Activated naive CD4-positive, alpha-beta T cell treated with anti-CD3 and anti-CD28 coated beads, Interleukin-2, amount 50 U/mL, for 24 hours (primary cell): ENCODE measurements around the gene CCDC171.
"Not testable (repeated sequence)": the region's sequence is repeated elsewhere in the genome, so short reads cannot be mapped to it uniquely, and the experiment has no call there.

Experiments used
- H3K27ac Mint-ChIP-seq: one replicate; pipeline ENCODE4 v1.8.0; 2021; ENCODE audit warnings: mild to moderate bottlenecking, mixed read lengths
- H3K27me3 Mint-ChIP-seq: one replicate; pipeline ENCODE4 v1.8.0; 2021; ENCODE audit warnings: mixed read lengths
- H3K36me3 Mint-ChIP-seq: one replicate; pipeline ENCODE4 v1.8.0; 2021; ENCODE audit warnings: mixed read lengths
- H3K4me1 Mint-ChIP-seq: one replicate; pipeline ENCODE4 v1.8.0; 2021; ENCODE audit warnings: mixed read lengths
- H3K4me3 Mint-ChIP-seq: one replicate; pipeline ENCODE4 v1.8.0; 2021; ENCODE audit warnings: mild to moderate bottlenecking, mixed read lengths
- H3K9me3 Mint-ChIP-seq: one replicate; pipeline ENCODE4 v1.8.0; 2021; ENCODE audit warnings: mixed read lengths

CCDC171 gene

DNA sequence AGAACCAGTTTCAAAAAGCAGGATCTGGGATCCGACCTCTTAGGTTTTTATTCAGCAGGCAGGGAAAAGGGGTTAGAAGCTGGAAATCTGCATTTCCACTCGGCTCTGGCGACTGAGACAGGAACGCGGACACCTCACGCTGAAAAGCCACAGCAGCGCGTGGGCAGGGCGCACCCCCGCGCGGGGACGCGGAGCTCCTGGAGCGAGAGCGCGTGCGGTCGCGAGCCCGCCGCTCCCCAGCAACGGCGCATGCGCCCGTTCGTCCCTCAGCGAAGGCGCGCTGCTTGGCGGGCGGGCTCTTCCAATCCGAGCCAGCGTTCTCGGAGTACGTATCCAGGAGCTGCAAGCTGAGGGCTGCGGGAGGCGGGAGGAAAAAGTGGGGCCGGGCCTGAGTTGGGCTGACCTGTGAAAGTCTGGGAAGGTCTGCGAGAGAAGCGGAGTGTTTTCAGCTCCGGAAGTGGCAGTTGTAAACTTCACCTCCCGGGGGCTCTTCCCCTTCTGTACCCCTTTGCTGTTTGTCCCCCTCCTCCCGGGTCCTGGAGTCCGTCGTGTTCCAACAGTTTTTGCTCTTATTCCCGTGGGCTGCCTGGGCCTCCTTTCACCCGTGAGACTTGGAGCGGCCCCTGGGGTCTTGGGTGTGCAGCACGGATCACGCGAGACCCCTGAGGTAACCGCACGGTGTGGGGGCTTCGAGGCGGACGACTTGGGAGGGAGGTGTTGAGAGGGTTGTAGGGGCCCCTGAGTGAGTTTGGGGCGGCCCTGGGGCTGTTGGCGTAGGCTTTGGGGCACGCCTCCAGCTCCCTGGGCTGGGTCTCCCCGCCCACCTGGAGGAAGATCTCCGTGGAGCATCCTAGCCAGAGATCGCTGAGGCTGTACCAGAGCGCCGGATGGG lies at the start of gene CCDC171:
TSS of gene CCDC171 (plus strand) at position 408 of the 892 bp plus-strand sequence. CDS start 11,046 bp downstream, outside the sequence.
- peak within 1 kb of the TSS; percentile 93 for H3K4me3 Mint-ChIP-seq
- H3K9me3 Mint-ChIP-seq: no peaks in the 10 kb centered on the region
- H3K4me1 Mint-ChIP-seq: peaks cover 11% of the 10 kb centered on the region
- no peaks in the 10 kb centered on the region for H3K27me3 Mint-ChIP-seq
- peak within 1 kb of the TSS; percentile 79 for H3K27ac Mint-ChIP-seq
- no peaks in the 10 kb centered on the region for H3K36me3 Mint-ChIP-seq

DNA sequence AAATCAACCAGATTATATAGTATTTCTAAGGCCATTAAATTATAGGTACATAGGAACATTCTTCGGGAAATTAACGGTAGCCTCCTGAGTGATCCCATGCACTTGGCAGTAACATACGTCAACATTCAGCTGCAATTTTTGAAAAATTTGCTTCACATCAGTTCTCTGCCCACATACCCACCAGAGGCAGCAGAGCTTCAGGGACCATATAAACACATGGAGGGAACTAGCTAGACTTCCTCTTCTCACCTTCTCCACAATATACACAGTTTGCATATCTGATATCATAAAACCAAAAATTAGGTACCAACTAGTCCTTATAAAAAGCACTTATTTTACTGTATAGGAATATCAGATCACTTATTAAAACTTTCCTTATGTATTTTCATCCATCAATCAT lies 46.9 kb upstream of the CCDC171 start:
- Mint-ChIP-seq H3K9me3 (no peaks in the 10 kb centered on the region), H3K4me3 (no peak overlapping the region), H3K27me3 (no peaks in the 10 kb centered on the region), H3K36me3 (peaks cover 19% of the 10 kb centered on the region), H3K27ac (no peak overlapping the region), H3K4me1 (peaks cover 63% of the 10 kb centered on the region)

DNA sequence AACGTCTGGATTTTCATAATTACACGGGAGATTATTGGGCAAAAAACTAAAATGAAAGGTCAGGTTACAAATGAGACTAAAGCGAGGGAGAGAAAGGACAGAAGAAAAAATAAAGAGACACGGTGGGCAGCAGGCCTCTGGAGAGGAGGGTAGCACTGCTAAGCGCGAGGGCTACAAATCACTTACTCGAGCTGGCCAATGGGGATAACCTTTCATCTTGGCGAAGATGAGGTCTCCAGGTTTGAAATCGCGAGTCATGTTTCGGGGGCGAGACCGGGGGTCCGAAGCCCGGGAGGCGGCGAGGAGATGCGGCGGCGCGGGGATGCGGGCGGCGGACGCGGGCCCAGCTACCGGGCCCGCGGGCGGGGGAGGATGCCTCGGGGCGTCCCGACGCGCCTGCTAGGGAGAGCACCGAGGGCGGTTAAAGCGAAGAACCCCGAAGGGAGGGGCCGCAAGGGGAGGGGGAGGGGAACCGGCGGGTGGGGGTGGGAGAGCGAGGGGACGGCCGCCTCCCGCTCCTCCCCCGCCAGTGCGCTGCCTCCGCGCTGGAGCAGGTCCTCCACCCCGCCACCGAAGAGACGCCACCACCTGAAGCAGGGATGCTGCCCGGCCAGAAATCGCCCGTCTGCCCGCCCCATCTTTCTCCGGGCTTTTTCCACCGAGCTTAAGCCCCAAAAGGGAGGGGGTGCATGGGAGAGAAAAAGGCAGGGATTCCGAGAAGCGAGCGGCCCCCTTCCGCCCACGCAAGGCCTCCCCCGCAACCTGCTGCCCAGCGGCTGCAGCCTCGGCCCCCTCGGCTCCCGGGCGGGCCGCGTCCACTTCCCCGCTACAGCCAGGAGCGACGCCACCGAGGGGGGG lies 42.7 kb upstream of the CCDC171 start:
- no peaks in the 10 kb centered on the region for H3K9me3 Mint-ChIP-seq
- peak overlapping the region; percentile 99 for H3K27ac Mint-ChIP-seq
- H3K4me1 Mint-ChIP-seq: peaks cover 69% of the 10 kb centered on the region

DNA sequence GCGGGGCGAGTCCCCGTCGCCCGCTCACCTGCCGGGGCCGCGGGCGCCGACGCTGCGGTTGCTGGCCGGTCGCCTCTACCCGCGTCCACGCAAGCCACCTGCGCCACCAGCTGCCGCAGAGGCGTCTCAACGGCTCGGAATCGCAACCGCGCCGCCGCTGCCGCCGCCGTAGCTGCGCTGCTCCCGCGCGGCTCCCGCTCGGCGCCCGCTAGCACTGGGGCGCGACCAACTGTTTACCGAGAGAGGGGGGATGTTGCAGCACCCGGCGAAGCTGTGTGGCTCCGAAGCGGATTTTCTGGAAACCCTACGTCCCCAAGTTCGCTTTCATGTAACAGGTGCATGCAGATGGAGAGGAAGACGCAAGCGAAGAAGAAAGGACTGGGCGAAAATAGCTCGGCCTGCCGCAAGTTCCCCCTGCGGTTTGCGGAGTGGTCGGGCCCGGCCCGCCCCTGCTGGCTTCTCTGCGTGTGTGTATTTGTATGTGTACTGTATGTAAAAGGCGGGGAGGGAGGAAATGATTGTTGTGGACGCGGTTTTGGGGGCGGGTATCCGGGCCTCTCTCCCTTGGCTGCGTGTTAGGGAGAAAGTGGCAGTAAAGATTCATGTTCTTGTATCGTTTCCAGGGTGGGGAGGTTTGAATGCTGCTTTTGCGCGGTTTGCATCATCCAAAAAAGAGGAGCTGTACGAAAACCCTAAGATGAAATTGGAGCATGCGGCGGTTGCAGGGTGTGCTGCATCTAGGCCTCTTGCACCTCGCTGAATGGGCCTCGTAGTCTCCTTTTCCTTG lies 41.9 kb upstream of the CCDC171 start, which contains the start of gene PSIP1:
TSS of gene PSIP1 (minus strand) at position 182 of the 787 bp plus-strand sequence. CDS start 782 bp downstream, outside the sequence.
- peak within 1 kb of the TSS; percentile 100 for H3K27ac Mint-ChIP-seq
- H3K9me3 Mint-ChIP-seq: no peaks in the 10 kb centered on the region
- peak within 1 kb of the TSS; percentile 98 for H3K4me3 Mint-ChIP-seq
- no peaks in the 10 kb centered on the region for H3K27me3 Mint-ChIP-seq
- peaks cover 65% of the 10 kb centered on the region for H3K4me1 Mint-ChIP-seq
- peaks cover 7% of the 10 kb centered on the region for H3K36me3 Mint-ChIP-seq

More for the DNA sequence above, 42.7 kb upstream of the CCDC171 start:
- Mint-ChIP-seq H3K4me3 (peak overlapping the region; percentile 95), H3K36me3 (peaks cover 9% of the 10 kb centered on the region), H3K27me3 (no peaks in the 10 kb centered on the region)

DNA sequence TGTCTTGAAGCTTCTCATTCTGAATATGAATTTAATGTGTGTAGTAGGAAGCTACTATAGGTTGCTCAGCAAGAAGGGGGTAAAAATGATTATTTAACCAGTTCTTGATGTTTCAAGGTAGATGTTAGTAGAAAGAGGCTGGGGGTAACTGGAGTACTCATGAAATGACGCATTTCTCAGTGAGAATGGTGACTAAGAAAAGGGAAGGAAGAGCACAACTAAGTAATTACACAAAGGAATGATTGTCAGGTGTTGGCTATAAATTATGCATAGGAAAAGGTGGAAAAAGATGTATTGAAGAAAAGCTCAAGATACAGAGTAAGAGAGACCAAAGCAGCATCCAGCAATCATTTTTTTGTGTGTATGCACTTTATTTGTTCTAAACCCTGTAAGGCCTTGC lies 40.6 kb upstream of the CCDC171 start:
- Mint-ChIP-seq H3K36me3 (no peaks in the 10 kb centered on the region), H3K4me1 (peaks cover 53% of the 10 kb centered on the region), H3K9me3 (no peaks in the 10 kb centered on the region), H3K27ac (peak overlapping the region; percentile 68), H3K27me3 (no peaks in the 10 kb centered on the region), H3K4me3 (peak overlapping the region; percentile 5)

DNA sequence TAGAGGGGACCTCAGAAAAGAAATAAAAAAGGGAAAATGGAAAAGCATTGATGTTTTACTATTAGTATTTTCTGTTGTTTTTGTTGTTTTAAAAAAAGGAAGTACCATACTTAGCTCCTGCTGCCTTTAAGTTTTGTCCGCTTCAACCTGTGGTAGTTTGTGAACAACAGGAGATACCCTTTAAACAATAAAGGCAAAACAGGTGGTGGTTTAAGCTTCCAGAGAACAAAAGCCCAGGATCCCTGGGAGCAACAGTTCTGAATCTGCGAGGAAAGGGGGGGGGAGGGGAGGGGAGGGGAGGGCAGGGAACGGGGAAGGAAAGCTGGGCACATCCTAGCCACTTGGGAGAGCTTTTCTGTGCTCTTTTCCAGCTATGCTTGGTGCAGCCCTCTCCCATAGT lies 40.0 kb upstream of the CCDC171 start:
- Mint-ChIP-seq H3K4me3 (no peak overlapping the region), H3K9me3 (no peaks in the 10 kb centered on the region), H3K4me1 (peaks cover 48% of the 10 kb centered on the region), H3K27ac (peak overlapping the region; percentile 8), H3K36me3 (no peaks in the 10 kb centered on the region), H3K27me3 (no peaks in the 10 kb centered on the region)

DNA sequence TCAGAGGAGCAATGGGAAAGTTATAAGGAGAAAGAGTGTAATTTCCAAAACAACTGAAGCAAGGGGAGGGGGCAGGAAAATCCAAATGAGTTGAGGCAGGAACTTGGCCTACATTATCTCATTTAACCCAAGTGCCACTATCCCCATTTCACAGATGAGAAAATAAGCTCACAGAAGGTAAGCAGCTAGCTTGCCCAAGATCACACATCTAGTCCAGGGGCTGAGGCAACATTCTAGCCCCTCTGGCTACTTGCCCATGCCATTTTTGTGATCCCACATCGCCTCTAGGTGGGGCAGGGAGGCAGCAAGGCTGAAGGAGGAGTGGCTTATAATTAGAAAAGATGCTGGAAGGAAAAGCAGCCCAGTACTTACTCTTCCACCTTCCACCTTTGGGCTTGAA lies 39.5 kb upstream of the CCDC171 start:
- Mint-ChIP-seq H3K4me3 (no peak overlapping the region), H3K36me3 (no peaks in the 10 kb centered on the region), H3K27ac (no peak overlapping the region), H3K9me3 (no peaks in the 10 kb centered on the region), H3K27me3 (no peaks in the 10 kb centered on the region), H3K4me1 (peaks cover 44% of the 10 kb centered on the region)

DNA sequence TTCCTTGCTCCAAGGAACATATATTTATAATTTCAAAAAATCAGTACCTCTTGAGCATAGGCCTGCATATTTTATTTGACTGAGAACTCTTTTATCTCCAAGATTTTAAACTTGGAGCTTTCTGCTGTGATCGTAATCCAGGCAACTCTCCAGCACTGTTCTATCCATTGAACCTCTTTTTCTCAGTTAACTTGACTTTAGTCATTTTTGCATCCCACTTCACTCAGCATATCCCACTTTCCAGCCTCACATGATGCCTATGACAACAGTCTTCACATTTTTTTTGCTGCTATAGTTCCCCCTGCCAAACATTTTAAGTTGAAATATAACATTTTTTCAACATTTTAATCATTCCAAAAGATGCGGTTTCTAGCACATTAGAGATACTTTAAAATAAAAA lies 33.0 kb upstream of the CCDC171 start:
- Mint-ChIP-seq H3K4me1 (peaks cover 6% of the 10 kb centered on the region), H3K27ac (no peak overlapping the region), H3K9me3 (no peaks in the 10 kb centered on the region), H3K36me3 (no peaks in the 10 kb centered on the region), H3K27me3 (no peaks in the 10 kb centered on the region), H3K4me3 (no peak overlapping the region)

DNA sequence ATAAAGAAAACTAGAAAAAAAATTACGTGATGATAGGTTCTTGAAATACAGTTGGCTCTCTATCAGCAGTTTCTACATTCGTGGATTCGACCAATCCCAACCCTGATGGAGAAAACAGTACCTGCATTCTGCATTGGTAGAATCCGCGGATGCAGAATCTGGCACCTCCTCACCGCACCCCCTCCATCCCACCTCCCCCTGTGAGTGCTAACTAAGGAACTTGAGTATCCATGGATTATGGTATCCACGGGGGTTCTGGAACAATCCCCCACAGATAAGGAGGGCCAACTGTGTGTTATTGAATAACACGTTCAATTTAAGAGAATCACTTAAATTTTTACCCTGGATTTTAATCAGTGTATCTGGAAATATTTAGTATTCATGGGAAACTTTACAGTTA lies 31.6 kb upstream of the CCDC171 start:
- Mint-ChIP-seq H3K4me1 (peaks cover 6% of the 10 kb centered on the region), H3K9me3 (no peaks in the 10 kb centered on the region), H3K27me3 (no peaks in the 10 kb centered on the region)

DNA sequence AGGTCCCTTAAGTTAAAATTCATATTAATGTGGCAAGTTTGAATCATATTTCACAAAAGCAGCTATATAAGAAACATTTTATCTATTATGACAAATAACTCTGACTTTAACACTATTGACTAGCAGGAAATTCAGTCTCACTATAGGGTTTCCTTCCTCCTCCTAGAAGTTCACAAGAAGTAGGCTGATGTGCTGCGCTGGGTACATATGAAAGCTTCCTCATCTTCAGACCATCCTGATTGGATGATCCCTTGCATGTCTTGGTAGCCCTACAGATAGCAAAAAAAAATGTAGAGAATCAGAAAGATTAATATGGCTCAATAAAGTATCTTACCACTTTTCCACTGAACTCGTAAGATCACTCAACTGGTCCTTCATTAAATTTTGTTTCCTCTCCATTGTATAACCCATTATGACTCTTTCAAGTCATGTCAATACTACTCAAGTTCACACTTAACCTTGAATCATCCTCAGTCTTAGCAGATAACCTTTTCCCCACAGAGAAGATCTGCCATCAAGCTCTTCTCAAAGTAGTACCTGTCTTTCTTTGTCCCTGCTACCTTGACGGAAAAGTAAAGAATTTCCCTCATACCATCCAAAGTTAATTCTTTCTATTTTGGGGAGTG lies 30.6 kb upstream of the CCDC171 start:
- H3K36me3 Mint-ChIP-seq: no peaks in the 10 kb centered on the region
- no peak overlapping the region for H3K4me3 Mint-ChIP-seq
- no peaks in the 10 kb centered on the region for H3K27me3 Mint-ChIP-seq
- no peak overlapping the region for H3K27ac Mint-ChIP-seq
- H3K9me3 Mint-ChIP-seq: no peaks in the 10 kb centered on the region
- peaks cover 6% of the 10 kb centered on the region for H3K4me1 Mint-ChIP-seq

More for the DNA sequence above, 31.6 kb upstream of the CCDC171 start:
- H3K36me3 Mint-ChIP-seq: no peaks in the 10 kb centered on the region
- H3K27ac Mint-ChIP-seq: no peak overlapping the region
- no peak overlapping the region for H3K4me3 Mint-ChIP-seq

DNA sequence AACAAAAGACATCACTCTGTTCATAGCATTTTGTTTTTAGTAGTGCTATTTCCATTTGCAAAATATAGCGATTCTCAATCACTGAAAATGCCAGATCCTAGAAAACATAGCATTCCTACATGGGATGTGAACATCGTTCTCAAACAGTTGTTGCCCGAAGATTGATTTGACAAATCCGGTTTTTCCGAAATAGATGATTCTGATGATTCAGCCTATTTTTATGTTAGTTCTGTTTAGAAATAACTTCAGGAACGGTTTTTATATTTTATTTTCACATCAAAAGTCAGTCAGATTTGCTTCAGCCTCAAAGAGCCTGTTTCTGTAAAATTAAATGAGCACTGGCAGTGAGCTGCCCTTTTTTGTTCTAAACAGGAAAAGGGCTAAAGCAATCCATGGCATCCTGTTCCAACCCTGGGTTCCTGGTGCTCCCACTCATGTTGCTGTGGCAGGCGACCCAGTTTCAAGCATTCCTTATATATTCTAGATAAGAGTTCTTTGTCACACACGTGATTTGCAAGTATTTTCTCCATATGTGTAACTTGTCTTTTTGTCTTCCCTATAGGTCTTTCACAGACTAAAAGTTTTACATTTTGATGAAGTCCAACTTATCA lies 27.9 kb upstream of the CCDC171 start:
- no peak overlapping the region for H3K27ac Mint-ChIP-seq
- no peaks in the 10 kb centered on the region for H3K9me3 Mint-ChIP-seq
- H3K27me3 Mint-ChIP-seq: peaks cover 1% of the 10 kb centered on the region
- peaks cover 6% of the 10 kb centered on the region for H3K4me1 Mint-ChIP-seq
- H3K4me3 Mint-ChIP-seq: no peak overlapping the region
- H3K36me3 Mint-ChIP-seq: no peaks in the 10 kb centered on the region

DNA sequence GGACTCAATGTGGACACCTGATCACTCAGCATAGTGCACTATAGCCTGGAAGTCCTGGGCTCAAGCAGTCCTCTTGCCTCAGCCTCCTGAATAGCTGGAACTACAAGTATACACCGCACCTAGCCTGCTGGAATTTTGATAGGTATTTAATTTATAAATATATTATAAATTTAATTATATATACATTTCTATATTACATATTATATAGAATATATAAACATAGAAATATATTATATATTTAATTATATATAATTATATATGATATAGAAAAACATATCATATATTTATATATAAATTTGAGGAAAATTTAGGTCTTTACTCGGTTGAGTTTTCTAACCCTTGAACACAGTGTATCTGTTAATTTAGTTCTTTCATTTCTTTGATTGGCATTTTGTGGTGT lies 26.9 kb upstream of the CCDC171 start:
- no peak overlapping the region for H3K4me3 Mint-ChIP-seq
- H3K9me3 Mint-ChIP-seq: no peaks in the 10 kb centered on the region
- H3K4me1 Mint-ChIP-seq: peaks cover 6% of the 10 kb centered on the region
- H3K27me3 Mint-ChIP-seq: peaks cover 1% of the 10 kb centered on the region
- no peak overlapping the region for H3K27ac Mint-ChIP-seq
- H3K36me3 Mint-ChIP-seq: no peaks in the 10 kb centered on the region

DNA sequence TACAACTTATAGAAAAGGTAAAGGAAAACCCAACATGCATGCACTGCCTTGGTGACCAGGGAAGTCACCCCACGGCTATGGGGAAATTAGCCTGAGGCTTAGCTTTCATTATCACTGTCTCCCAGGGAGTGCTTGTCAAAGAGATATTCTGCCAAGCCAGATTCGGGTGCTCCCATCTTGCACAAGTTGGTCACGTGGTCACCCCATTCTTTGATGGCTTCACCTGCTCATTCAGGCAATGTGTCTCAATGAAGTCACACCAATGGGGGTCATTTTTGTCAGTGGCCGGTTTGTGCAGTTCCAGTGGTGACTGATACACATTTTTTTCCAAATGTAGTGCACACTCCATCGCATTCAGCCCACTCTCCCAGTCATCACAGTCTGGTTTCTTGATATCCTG lies 25.8 kb upstream of the CCDC171 start:
- not testable (repeated sequence) for H3K27me3 Mint-ChIP-seq, H3K36me3 Mint-ChIP-seq, H3K27ac Mint-ChIP-seq, H3K9me3 Mint-ChIP-seq, H3K4me3 Mint-ChIP-seq, H3K4me1 Mint-ChIP-seq

DNA sequence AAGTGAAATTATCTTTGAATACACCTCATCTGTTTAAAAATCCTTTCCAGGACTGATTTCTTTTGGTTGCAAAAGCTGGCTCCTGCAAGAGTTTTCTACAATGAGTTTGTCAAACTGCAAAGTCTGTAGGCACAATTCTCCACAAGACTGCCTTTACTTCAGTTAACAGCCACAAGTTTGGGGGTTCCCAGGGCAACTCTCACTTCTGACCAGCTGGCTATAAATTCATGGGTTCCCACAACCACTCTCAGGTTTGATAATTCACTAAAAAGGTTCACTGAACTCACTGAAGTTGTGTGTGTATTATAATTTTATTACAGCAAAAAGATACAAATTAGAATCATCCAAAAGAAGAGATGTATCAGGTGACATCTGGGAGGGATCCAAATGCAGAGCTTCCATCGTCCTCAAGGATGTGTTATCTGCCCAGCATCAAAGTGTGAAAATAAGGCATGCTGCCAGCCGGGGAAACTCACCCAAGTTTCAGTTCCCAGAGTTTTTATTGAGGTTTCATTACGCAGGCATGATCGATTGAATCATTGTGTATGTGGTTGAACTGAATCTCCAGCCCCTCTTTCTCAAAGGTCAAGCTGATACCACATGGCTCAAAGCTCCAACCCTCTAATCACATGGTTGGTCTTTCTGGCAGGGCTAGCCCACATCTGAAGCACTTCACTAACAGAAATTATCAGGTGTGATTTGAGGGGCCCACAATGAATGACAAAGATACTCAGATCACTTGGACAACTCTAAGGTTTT lies 23.1 kb upstream of the CCDC171 start:
- no peak overlapping the region for H3K27ac Mint-ChIP-seq
- no peak overlapping the region for H3K4me3 Mint-ChIP-seq
- no peaks in the 10 kb centered on the region for H3K9me3 Mint-ChIP-seq
- H3K27me3 Mint-ChIP-seq: peaks cover 1% of the 10 kb centered on the region
- H3K36me3 Mint-ChIP-seq: no peaks in the 10 kb centered on the region
- peaks cover 8% of the 10 kb centered on the region for H3K4me1 Mint-ChIP-seq
